ENCODE measurements around the gene USP4. TPM values are rescaled to one million over a fixed set of nuclear protein-coding genes. Genes with fewer than 3 reads are reported as not detected.
"Not testable (repeated sequence)": the region's sequence is repeated elsewhere in the genome, so short reads cannot be mapped to it uniquely, and the experiment has no call there.

USP4 gene
- total and polyA plus RNA-seq, 5 donors = 19.5 to 46.0 (median 39.8) TPM

DNA sequence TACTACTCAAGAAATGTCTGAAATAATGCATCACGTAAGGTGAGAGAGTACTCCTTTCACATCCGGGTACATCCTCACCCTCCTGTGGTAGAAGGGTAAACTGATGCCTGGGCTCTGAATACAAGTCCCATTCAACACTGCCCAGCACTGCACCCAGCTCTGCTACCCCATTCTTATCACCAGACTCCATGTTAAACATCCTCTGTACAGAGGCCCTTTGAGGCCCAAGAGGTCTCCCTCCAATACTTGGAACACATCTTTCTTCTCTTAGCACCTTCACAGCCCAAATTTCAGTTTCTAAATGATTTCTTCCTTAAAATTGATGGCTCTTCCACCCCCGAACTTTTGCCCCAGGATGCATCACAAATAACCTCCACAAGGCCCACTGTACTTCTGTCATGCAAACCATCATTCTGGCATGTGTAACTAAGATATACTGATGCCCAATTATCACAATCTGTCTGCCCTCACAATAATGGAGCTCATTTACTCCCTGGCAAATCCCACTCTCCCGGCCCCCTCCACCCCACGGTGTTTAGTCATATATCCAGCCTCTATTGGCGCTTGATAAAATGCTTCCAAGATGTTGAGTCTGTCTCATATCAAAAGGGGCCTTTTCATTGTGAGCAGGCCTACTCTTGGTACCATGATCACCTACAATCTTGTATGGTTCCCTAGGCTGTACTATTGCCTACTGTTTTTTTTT lies 30.9 kb upstream of the USP4 start:
- Histone ChIP-seq H3K4me1 (ENCODE audit: control insufficient read depth, insufficient read depth, low read length) (no peaks in the 10 kb centered on the region), H3K27ac (ENCODE audit: low read length) (no peak overlapping the region), H3K9me3 (ENCODE audit: control insufficient read depth, low read length) (no peaks in the 10 kb centered on the region), H3K27me3 (ENCODE audit: control insufficient read depth, insufficient read depth) (no peaks in the 10 kb centered on the region), H3K4me3 (ENCODE audit: low read length) (no peak overlapping the region)
- intact Hi-C loops (cut with DNase I) = no loop called here
- 85% methylated on average over 6 of the region's 6 CpGs for WGBS
- peak; percentile 7 to 28 for ATAC-seq
- peak in 1 of 3 donors; percentile 11 for DNase-seq

DNA sequence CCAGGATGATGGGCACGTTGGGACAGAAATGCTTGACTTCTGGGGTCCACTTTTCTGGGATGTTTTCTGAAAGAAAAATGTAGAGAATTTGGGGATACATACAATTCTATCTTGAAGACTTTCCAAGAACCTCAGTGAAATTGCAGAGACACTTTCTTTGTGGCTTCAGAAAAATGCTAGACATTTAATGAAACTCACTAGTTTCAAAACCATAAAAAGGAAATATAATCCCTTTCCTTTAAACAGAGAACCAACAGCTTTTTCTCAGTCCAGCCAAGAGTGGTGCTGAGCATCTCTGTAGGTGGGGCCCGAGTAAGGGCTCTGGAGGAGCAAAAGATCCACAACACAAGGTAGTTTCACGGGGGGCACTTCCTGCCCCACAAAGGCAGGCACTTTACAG lies 22.7 kb upstream of the USP4 start:
- intact Hi-C loops (cut with DNase I) = no loop called here
- no peaks in the 10 kb centered on the region for H3K27me3 ChIP-seq (ENCODE audit: control insufficient read depth, insufficient read depth)
- no peak overlapping the region for H3K27ac ChIP-seq (ENCODE audit: low read length)
- H3K9me3 ChIP-seq (ENCODE audit: control insufficient read depth, low read length) = no peaks in the 10 kb centered on the region
- no peak overlapping the region for H3K4me3 ChIP-seq (ENCODE audit: low read length)
- 78% methylated on average over 3 of the region's 3 CpGs for WGBS
- DNase-seq (no peak), ATAC-seq (no peak)
- H3K4me1 ChIP-seq (ENCODE audit: control insufficient read depth, insufficient read depth, low read length) = no peaks in the 10 kb centered on the region

DNA sequence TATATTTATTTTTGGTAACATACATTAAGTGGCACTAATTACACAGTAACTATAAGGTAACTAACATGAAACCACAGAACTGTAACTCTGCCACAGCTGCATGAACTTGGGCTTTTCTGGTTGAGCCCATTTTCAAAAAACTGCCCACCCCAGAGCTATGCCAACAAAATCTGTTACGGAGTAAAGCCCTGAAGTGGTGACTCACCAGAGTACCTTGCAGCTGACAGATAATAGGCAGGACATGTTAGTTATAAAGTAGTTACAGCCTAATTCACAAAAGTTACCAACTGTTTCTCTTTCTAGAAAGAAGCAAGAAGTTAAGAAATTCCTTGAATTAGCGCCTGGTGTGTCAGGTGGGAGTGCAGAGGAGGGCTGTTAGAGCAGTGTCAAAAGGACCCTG lies 19.8 kb upstream of the USP4 start:
- Histone ChIP-seq H3K27ac (ENCODE audit: low read length) (no peak overlapping the region), H3K4me3 (ENCODE audit: low read length) (no peak overlapping the region), H3K27me3 (ENCODE audit: control insufficient read depth, insufficient read depth) (no peaks in the 10 kb centered on the region), H3K9me3 (ENCODE audit: control insufficient read depth, low read length) (no peaks in the 10 kb centered on the region), H3K4me1 (ENCODE audit: control insufficient read depth, insufficient read depth, low read length) (peaks cover 4% of the 10 kb centered on the region)
- DNase-seq (no peak), ATAC-seq (no peak)
- WGBS = 76% methylated on average over 2 of the region's 2 CpGs
- intact Hi-C loops (cut with DNase I) = loop anchor here in 2 of 4 donors (5.0 to 10.0 kb wide), 2 partner anchors 45 to 53 kb away; partner anchors contain the start of genes RHOA (in 1 of the 2) and TCTA (in 1 of the 2)

DNA sequence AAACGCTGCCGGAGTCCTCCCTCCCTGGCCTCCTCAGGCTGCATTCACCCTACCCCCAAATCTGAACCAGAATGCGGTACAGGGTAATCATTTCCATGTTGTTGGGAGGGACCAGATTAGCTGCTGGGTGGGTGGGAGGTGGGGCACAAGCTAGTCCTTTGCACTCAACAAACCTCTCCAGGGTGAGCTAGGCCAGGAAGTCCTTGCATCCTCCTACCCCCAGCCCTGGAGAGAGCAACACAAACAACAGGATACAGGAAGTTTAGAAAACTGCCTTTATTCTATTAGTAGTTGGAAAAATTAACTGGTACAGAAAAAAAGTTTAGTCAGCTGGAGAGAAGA lies 19.0 kb upstream of the USP4 start:
- intact Hi-C loops (cut with DNase I) = loop anchor here in 2 of 4 donors (5.0 to 10.0 kb wide), 2 partner anchors 46 to 53 kb away; partner anchors contain the start of genes RHOA (in 1 of the 2) and TCTA (in 1 of the 2)
- 21% methylated on average over 3 of the region's 3 CpGs for whole genome bisulfite sequencing
- Histone ChIP-seq H3K4me3 (ENCODE audit: low read length) (peak overlapping the region; percentile 68), H3K9me3 (ENCODE audit: control insufficient read depth, low read length) (no peaks in the 10 kb centered on the region), H3K27me3 (ENCODE audit: control insufficient read depth, insufficient read depth) (no peaks in the 10 kb centered on the region), H3K4me1 (ENCODE audit: control insufficient read depth, insufficient read depth, low read length) (peaks cover 4% of the 10 kb centered on the region), H3K27ac (ENCODE audit: low read length) (peak overlapping the region; percentile 93)
- DNase-seq (no peak), ATAC-seq (peak; percentile 10 to 35)

DNA sequence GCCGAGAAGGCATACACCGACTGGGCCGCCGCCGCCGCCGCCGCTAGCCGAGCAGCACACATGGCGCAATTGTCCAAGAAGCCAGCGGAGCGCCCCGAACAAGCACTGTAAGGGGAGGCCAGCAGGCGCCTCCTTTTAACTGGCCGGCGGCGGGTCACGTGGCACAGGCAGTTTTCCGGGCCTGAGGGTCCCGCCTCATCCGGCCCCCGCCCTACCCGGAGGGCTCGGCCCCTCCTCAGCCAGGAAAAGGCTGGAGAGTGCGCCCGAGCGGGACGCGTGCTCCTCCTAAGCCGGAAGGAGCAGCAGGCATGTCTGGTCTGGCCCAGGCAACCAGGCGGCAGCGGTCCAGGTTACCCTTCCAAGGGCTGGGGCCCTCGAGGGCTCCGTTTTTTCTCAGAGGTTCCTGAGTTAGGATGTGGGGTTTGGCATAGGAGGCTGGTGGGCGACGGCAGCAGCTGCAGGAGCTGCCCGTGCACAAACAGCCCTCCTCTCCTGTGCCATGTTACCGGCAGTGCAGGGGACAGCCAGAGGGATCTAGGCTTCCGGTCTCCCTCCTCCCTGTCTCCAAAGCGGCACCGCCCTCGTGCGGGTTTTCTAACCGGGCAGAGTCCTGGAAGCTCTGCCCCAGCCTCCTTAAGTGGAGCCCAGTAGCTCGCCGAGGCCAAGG lies 18.5 kb upstream of the USP4 start, which contains the start of gene GPX1:
Gene GPX1, minus strand, starts transcription at position 137 of the 667 bp plus-strand sequence. Its CDS starts 75 bp downstream, at position 62.
- 1% methylated on average over 39 of the region's 46 CpGs for WGBS
- DNase-seq (peak; percentile 97 to 99 (median 98)), ATAC-seq (peak; percentile 96 to 97)
- Histone ChIP-seq H3K4me3 (ENCODE audit: low read length) (peak within 1 kb of the TSS; percentile 68), H3K27me3 (ENCODE audit: control insufficient read depth, insufficient read depth) (no peaks in the 10 kb centered on the region), H3K27ac (ENCODE audit: low read length) (peak within 1 kb of the TSS; percentile 93), H3K4me1 (ENCODE audit: control insufficient read depth, insufficient read depth, low read length) (peaks cover 4% of the 10 kb centered on the region), H3K9me3 (ENCODE audit: control insufficient read depth, low read length) (no peaks in the 10 kb centered on the region)
- intact Hi-C loops (cut with DNase I) = loop anchor here in 2 of 4 donors (5.0 to 10.0 kb wide), 2 partner anchors 46 to 54 kb away; partner anchors contain the start of genes RHOA (in 1 of the 2) and TCTA (in 1 of the 2)

DNA sequence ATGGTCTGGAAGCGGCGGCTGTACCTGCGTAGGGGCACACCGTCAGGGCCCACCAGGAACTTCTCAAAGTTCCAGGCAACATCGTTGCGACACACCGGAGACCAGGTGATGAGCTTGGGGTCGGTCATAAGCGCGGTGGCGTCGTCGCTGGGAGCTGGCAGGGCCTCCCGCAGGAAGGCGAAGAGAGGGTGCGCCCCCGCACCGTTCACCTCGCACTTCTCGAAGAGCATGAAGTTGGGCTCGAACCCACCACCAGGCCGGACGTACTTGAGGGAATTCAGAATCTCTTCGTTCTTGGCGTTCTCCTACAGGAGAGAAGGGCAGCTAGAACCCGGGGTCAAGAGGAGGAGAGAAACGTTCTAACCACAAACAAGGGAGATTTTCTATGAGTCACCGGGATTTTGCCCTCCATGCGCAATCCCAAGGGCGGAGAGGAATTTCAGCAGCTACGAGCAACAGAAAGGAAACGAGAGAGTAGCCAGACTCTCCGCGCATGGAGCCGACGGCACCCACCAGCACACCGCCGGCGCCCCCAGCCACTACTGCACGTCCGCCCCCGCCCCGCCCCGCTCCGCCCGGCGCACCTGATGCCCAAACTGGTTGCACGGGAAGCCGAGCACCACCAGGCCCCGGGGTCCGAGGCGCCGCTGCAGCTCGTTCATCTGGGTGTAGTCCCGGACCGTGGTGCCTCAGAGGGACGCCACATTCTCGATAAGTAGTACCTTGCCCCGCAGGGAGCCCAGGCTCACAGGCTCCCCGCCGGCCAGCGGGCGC lies 17.8 kb upstream of the USP4 start:
- peak; percentile 60 to 82 (median 82) for DNase-seq
- WGBS = 8% methylated on average over 63 of the region's 63 CpGs
- peak; percentile 35 to 68 for ATAC-seq

DNA sequence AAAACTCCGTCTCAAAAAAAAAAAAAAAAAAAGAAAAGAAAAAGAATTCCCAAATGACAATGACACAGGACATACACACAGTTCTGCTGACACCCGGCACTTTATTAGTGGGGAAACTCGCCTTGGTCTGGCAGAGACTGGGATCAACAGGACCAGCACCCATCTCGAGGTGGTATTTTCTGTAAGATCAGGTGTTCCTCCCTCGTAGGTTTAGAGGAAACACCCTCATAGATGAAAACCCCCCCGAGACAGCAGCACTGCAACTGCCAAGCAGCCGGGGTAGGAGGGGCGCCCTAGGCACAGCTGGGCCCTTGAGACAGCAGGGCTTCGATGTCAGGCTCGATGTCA lies 17.2 kb upstream of the USP4 start:
- H3K27me3 ChIP-seq (ENCODE audit: control insufficient read depth, insufficient read depth); DNase-seq; H3K4me1 ChIP-seq (ENCODE audit: control insufficient read depth, insufficient read depth, low read length); H3K9me3 ChIP-seq (ENCODE audit: control insufficient read depth, low read length); ATAC-seq: not testable (repeated sequence)
- 34% methylated on average over 10 of the region's 10 CpGs for WGBS
- intact Hi-C loops (cut with DNase I) = loop anchor here in 2 of 4 donors (5.0 to 10.0 kb wide), 2 partner anchors 48 to 55 kb away; partner anchors contain the start of genes RHOA (in 1 of the 2) and TCTA (in 1 of the 2)
- Histone ChIP-seq H3K27ac (ENCODE audit: low read length) (peak overlapping the region; percentile 45), H3K4me3 (ENCODE audit: low read length) (peak overlapping the region; percentile 68)

More for the DNA sequence above, 17.8 kb upstream of the USP4 start:
- peak overlapping the region; percentile 45 for H3K27ac ChIP-seq (ENCODE audit: low read length)
- intact Hi-C loops (cut with DNase I) = loop anchor here in 2 of 4 donors (5.0 to 10.0 kb wide), 2 partner anchors 47 to 55 kb away; partner anchors contain the start of genes RHOA (in 1 of the 2) and TCTA (in 1 of the 2)
- peak overlapping the region; percentile 68 for H3K4me3 ChIP-seq (ENCODE audit: low read length)
- not testable (repeated sequence) for H3K9me3 ChIP-seq (ENCODE audit: control insufficient read depth, low read length); H3K4me1 ChIP-seq (ENCODE audit: control insufficient read depth, insufficient read depth, low read length); H3K27me3 ChIP-seq (ENCODE audit: control insufficient read depth, insufficient read depth)

DNA sequence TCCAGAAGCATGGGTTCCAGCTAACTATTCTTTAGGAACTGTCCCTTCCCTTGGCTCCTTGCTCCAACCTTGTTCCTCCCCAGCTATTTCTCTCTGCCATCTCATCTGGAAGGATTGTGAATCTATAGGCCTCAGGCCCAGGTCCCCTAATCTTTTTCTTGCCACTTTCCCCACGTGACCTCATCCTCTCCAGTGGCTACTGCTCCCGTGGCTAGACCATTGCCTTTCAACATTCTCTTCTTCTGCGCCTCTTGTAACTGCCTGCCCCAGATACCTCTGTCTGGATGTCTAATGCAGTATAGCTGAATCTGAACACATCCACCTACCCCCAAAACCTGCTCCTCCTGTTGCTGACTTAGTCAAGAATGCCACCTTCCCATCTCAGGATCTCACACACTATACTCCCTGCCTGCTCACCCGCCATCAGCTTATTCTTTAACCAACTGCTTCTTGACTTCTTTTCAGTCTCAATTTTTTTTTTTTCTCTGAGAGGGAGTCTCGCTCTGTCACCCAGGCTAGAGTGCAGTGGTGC lies 13.1 kb upstream of the USP4 start:
- ATAC-seq = no peak
- H3K27me3 ChIP-seq (ENCODE audit: control insufficient read depth, insufficient read depth) = no peaks in the 10 kb centered on the region
- peak in 1 of 3 donors; percentile 14 for DNase-seq
- H3K27ac ChIP-seq (ENCODE audit: low read length) = no peak overlapping the region
- 74% methylated on average over 5 of the region's 5 CpGs for WGBS
- H3K4me3 ChIP-seq (ENCODE audit: low read length) = no peak overlapping the region
- H3K9me3 ChIP-seq (ENCODE audit: control insufficient read depth, low read length) = no peaks in the 10 kb centered on the region
- intact Hi-C loops (cut with DNase I) = loop anchor here in 1 of 4 donors (10.0 kb wide), 1 partner anchor 52 kb away; no protein-coding TSS in a partner anchor
- peaks cover 4% of the 10 kb centered on the region for H3K4me1 ChIP-seq (ENCODE audit: control insufficient read depth, insufficient read depth, low read length)

DNA sequence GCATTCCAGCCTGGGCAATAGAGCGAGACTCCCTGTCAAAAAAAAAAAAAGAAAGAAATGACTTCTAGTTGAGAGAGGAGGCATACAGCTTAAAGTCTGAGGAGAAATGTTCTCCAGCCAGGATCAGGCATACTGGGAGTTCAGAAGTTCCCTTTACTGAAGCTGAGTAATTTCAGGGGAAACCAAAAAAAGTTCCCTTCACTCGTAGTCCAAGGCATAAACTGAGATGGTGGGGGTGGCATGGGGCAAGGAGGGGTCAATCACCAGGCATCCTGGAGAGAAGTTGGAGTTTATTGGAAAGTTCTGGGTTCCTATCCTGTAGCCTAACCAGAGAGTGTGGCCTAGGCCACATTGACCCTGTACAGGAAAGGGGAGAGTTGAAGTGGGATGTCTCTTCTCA lies 12.4 kb upstream of the USP4 start:
- no peak for ATAC-seq
- whole genome bisulfite sequencing = 70% methylated on average over 2 of the region's 2 CpGs
- Histone ChIP-seq H3K27me3 (ENCODE audit: control insufficient read depth, insufficient read depth) (no peaks in the 10 kb centered on the region), H3K4me3 (ENCODE audit: low read length) (no peak overlapping the region), H3K27ac (ENCODE audit: low read length) (peak overlapping the region; percentile 26), H3K9me3 (ENCODE audit: control insufficient read depth, low read length) (no peaks in the 10 kb centered on the region), H3K4me1 (ENCODE audit: control insufficient read depth, insufficient read depth, low read length) (peaks cover 4% of the 10 kb centered on the region)
- no peak for DNase-seq
- intact Hi-C loops (cut with DNase I) = loop anchor here in 1 of 4 donors (10.0 kb wide), 1 partner anchor 53 kb away; no protein-coding TSS in a partner anchor

DNA sequence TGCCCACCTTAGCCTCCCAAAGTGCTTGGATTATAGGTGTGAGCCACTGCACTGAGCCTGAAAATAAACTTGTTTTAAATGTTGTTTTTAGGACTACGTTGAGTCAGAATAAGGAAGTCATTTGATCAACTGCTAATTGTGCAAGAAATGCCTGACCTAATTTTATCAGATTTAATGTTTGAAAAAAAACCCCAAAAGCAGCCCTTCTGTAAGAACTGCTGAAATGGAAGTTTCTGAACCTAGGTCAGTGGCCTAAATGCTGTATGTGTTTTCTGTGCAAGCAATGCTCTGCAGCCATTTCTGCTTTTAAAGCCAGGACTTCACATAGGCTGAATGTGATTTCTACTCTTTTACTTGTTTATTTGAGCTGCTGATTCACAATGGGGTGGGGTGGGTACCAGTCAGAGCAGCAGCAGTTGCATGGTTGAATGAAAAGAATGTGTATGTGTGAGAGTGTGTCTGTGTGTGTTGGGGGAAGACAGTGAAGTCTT lies 11.7 kb upstream of the USP4 start:
- no peak for DNase-seq
- Histone ChIP-seq H3K27me3 (ENCODE audit: control insufficient read depth, insufficient read depth) (no peaks in the 10 kb centered on the region), H3K4me1 (ENCODE audit: control insufficient read depth, insufficient read depth, low read length) (peaks cover 4% of the 10 kb centered on the region), H3K4me3 (ENCODE audit: low read length) (no peak overlapping the region), H3K9me3 (ENCODE audit: control insufficient read depth, low read length) (no peaks in the 10 kb centered on the region), H3K27ac (ENCODE audit: low read length) (peak overlapping the region; percentile 7)
- WGBS = 40% methylated on average over 1 of the region's 1 CpG
- peak; percentile 9 to 14 for ATAC-seq
- intact Hi-C loops (cut with DNase I) = loop anchor here in 1 of 4 donors (10.0 kb wide), 1 partner anchor 53 kb away; no protein-coding TSS in a partner anchor

All from right cardiac atrium (tissue), 5 donors.